ENCODE results near the gene CCDC85A.

DNA sequence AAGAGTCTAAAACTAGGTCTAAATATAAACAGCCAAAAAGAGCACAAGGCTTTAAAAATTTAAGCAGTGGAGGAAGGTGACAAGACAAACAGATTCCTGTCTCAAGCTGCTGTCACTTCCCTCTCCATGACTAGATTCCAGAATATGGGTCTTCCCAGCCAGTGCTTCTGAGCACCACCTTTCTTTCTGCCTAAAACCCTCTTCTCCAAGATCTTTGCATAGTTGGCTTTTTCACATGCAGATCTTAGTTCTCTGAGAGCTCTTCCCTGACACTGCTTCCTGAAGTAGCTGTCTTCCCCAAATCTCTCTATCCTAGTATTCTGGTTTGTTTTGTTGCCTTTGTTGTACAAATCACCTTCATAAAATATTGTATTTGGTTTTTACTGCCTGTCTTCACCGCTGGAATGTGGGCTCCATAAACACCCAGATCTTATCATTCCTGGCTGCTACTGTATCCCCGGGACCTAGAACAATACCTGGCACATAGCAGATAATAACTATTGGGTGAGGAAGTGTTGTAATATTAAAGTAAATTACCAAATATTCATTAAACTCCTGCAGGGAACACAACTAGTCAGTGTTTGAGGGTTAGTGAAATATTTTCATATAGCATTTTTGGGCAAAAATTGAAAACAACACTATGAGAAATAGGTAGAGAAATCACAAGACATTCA lies 150.2 kb downstream of the CCDC85A start:
- TF ChIP-seq, protein P1, sequence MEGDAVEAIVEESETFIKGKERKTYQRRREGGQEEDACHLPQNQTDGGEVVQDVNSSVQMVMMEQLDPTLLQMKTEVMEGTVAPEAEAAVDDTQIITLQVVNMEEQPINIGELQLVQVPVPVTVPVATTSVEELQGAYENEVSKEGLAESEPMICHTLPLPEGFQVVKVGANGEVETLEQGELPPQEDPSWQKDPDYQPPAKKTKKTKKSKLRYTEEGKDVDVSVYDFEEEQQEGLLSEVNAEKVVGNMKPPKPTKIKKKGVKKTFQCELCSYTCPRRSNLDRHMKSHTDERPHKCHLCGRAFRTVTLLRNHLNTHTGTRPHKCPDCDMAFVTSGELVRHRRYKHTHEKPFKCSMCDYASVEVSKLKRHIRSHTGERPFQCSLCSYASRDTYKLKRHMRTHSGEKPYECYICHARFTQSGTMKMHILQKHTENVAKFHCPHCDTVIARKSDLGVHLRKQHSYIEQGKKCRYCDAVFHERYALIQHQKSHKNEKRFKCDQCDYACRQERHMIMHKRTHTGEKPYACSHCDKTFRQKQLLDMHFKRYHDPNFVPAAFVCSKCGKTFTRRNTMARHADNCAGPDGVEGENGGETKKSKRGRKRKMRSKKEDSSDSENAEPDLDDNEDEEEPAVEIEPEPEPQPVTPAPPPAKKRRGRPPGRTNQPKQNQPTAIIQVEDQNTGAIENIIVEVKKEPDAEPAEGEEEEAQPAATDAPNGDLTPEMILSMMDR (IDR thresholded peaks at IDR 0.05 in 8 of 11, conservative IDR thresholded peaks at IDR 0.05 in 3 of 11) = no peak
- no peak for TF ChIP-seq POLR2AphosphoS5 (IDR thresholded peaks at IDR 0.05)

All from spleen (tissue), 7 donors.